HepG2 (cell line): Measurements from ENCODE around the gene HS6ST2. TPM values are rescaled to one million over a fixed set of nuclear protein-coding genes. Genes with fewer than 3 reads are reported as not detected.

Source experiments
- ARID4A ChIP-seq: sonication (generic); formaldehyde crosslinking; IDR thresholded peaks from 2 replicates; pipeline ENCODE4 v1.5.0; 2020; ENCODE audit warnings: mild to moderate bottlenecking, missing genetic modification reagents, borderline replicate concordance
- ELF3 ChIP-seq: IDR thresholded peaks from 2 replicates; pipeline ENCODE4 v1.6.1; 2016; ENCODE audit warnings: missing genetic modification reagents, missing compliant biosample characterization
- ESRRA ChIP-seq: sonication (generic); formaldehyde crosslinking; IDR thresholded peaks from 2 replicates; pipeline ENCODE4 v1.5.1; 2020; ENCODE audit warnings: mild to moderate bottlenecking, low read depth, missing genetic modification reagents
- FOXP1 ChIP-seq, 2 experiments: fragments of 450-650 bp in 1 of 2; IDR thresholded peaks; 2 replicates each; pipeline ENCODE4 v1.6.1; 2017 to 2018; ENCODE audit warnings: antibody characterized with exemption in 1 of 2
- HMG20A ChIP-seq: IDR thresholded peaks from 2 replicates; pipeline ENCODE4 v1.6.1; 2016; ENCODE audit warnings: borderline replicate concordance
- HOMEZ ChIP-seq: IDR thresholded peaks from 2 replicates; pipeline ENCODE4 v1.6.1; 2016; ENCODE audit warnings: low read depth
- LBX2 ChIP-seq: sonication (generic); formaldehyde crosslinking; IDR thresholded peaks from 2 replicates; pipeline ENCODE4 v1.5.0; 2020; ENCODE audit warnings: missing genetic modification reagents, mild to moderate bottlenecking, borderline replicate concordance
- MEF2D ChIP-seq: sonication (generic); formaldehyde crosslinking; IDR thresholded peaks from 2 replicates; pipeline ENCODE4 v1.5.1; 2020; ENCODE audit warnings: mild to moderate bottlenecking, missing genetic modification reagents
- NFE2L1 ChIP-seq: sonication (generic); formaldehyde crosslinking; IDR thresholded peaks from 2 replicates; pipeline ENCODE4 v1.4.0; 2020; ENCODE audit warnings: missing genetic modification reagents, mild to moderate bottlenecking, borderline replicate concordance
- RERE ChIP-seq: IDR thresholded peaks from 2 replicates; pipeline ENCODE4 v1.6.1; 2016; ENCODE audit warnings: low read depth, missing genetic modification reagents, missing compliant biosample characterization
- ZNF562 ChIP-seq: sonication (generic); formaldehyde crosslinking; IDR thresholded peaks from 2 replicates; pipeline ENCODE4 v1.8.0; 2022; ENCODE audit warnings: missing genetic modification reagents, borderline replicate concordance
- ZNF570 ChIP-seq: sonication (generic); formaldehyde crosslinking; IDR thresholded peaks from 2 replicates; pipeline ENCODE4 v1.4.0; 2020; ENCODE audit warnings: mild to moderate bottlenecking, missing genetic modification reagents, borderline replicate concordance
- ZNF747 ChIP-seq: sonication (generic); formaldehyde crosslinking; IDR thresholded peaks from 2 replicates; pipeline ENCODE4 v1.8.1; 2023; ENCODE audit warnings: missing genetic modification reagents, mild to moderate bottlenecking, borderline replicate concordance
- ZNF850 ChIP-seq: sonication (generic); formaldehyde crosslinking; conservative IDR thresholded peaks from 2 replicates; pipeline ENCODE4 v1.9.0; 2021; ENCODE audit warnings: mild to moderate bottlenecking, missing genetic modification reagents
- ZUFSP ChIP-seq: sonication (generic); formaldehyde crosslinking; IDR thresholded peaks from 2 replicates; pipeline ENCODE4 v1.9.0; 2021; ENCODE audit warnings: missing genetic modification reagents, mild to moderate bottlenecking, borderline replicate concordance
- polyA plus RNA-seq, 8 experiments: library from polyadenylated mRNA; depleted of rRNA in 3 of 8; stranded (reverse) in 7 of 8; unstranded in 1 of 8; fragments of >200 nt; fragmentation: Illumina TruSeq in 4 of 8; extraction: Trizol in 4 of 8; gene quantifications; 2 replicates each; pipeline versions ENCODE4 v1.2.1 to v1.2.3, GENCODE V29; 2011 to 2016; ENCODE audit warnings: low read depth in 4 of 8, missing spikeins in 1 of 8, mixed read lengths in 1 of 8; ENCODE audit not compliant: insufficient read depth in 1 of 8
- total RNA-seq, 5 experiments: library from RNA; depleted of rRNA; stranded (reverse); fragments of >200 nt; fragmentation: Illumina TruSeq; extraction: Trizol; gene quantifications; 2 replicates each; pipeline ENCODE4 v1.2.3, GENCODE V29; 2016; ENCODE audit warnings: low read depth in 1 of 5

HS6ST2 gene
- total and polyA plus RNA-seq, 2 of the 13 experiments (the other 11 are each of a cell fraction or from before 2014, with no cell fraction given) = 0.05 TPM; not detected in 1

- peak; percentile 30; the same call in 1 of the 2 replicates for TF ChIP-seq ARID4A (CRISPR knock-in tag)
- peak; percentile 78; the same call in 1 of the 2 replicates for TF ChIP-seq ESRRA (CRISPR knock-in tag)
- TF ChIP-seq ZUFSP (CRISPR knock-in tag) = no peak
- no peak for TF ChIP-seq RERE (CRISPR knock-in tag)
- no peak for TF ChIP-seq FOXP1 (IDR thresholded peaks at IDR 0.05)
- TF ChIP-seq FOXP1 (CRISPR knock-in tag; IDR thresholded peaks at IDR 0.05) = peak; percentile 22; the same call in 1 of the 2 replicates
- no peak for TF ChIP-seq ZNF562 (CRISPR knock-in tag)
- no peak for TF ChIP-seq LBX2
- peak; percentile 63; the same call in 1 of the 2 replicates for TF ChIP-seq HOMEZ
- peak; percentile 73 for TF ChIP-seq MEF2D (CRISPR knock-in tag)
- TF ChIP-seq NFE2L1 = no peak
- no peak for TF ChIP-seq ZNF570
- TF ChIP-seq ELF3 (CRISPR knock-in tag) = peak; percentile 64
- no peak for TF ChIP-seq ZNF850
- TF ChIP-seq ZNF747 (CRISPR knock-in tag) = no peak
- peak; percentile 81; the same call in 1 of the 2 replicates for TF ChIP-seq HMG20A (CRISPR knock-in tag)
Measured at GRCh38 chrX:132603700-132604286, 354.6 kb downstream of the HS6ST2 start (continued).
